Activated naive CD4-positive, alpha-beta T cell treated with Interleukin-2 at 50 U/mL for 16 hours (primary cell): ENCODE data around the gene ARL16.

ENCODE experiments used
- DNase-seq: peaks from one replicate; pipeline ENCODE4 v3.0.0-alpha.2; 2020

Gene ARL16

GRCh38 chr17:81712468-81713003 lies 28.9 kb upstream of the ARL16 start:
- peak; percentile 25 for DNase-seq

- DNase-seq = peak; percentile 85
These were observed 28.3 kb upstream of the ARL16 start, which contains the start of gene SLC25A10 for GRCh38 chr17:81711814-81712467. Gene SLC25A10 (plus strand): TSS chr17:81712284. CDS start chr17:81712427, 143 bp downstream.

GRCh38 chr17:81710514-81711308 lies 27.1 kb upstream of the ARL16 start:
- no peak for DNase-seq

- DNase-seq = no peak
These were observed 25.2 kb upstream of the ARL16 start for GRCh38 chr17:81708739-81709185.

- no peak for DNase-seq
These were observed 24.4 kb upstream of the ARL16 start for GRCh38 chr17:81707725-81708646.

- no peak for DNase-seq
These were observed 23.4 kb upstream of the ARL16 start for GRCh38 chr17:81706757-81707624.

GRCh38 chr17:81706232-81706611 lies 22.6 kb upstream of the ARL16 start:
- no peak for DNase-seq

- no peak for DNase-seq
These were observed 22.1 kb upstream of the ARL16 start for GRCh38 chr17:81705518-81706231.

GRCh38 chr17:81703747-81704654 lies 20.4 kb upstream of the ARL16 start:
- peak; percentile 38 for DNase-seq

- peak; percentile 90 for DNase-seq
These were observed 19.5 kb upstream of the ARL16 start, which contains the start of gene MRPL12 for GRCh38 chr17:81702934-81703746. Gene MRPL12 (plus strand): TSS chr17:81703367. CDS start chr17:81703502, 135 bp downstream.

GRCh38 chr17:81701288-81702071 lies 17.9 kb upstream of the ARL16 start:
- no peak for DNase-seq

- no peak for DNase-seq
These were observed 17.0 kb upstream of the ARL16 start for GRCh38 chr17:81700353-81701287.

- DNase-seq = no peak
These were observed 13.9 kb upstream of the ARL16 start for GRCh38 chr17:81697261-81698044.

- DNase-seq = no peak
These were observed 12.8 kb upstream of the ARL16 start for GRCh38 chr17:81696218-81696941.

- DNase-seq = no peak
These were observed 12.2 kb upstream of the ARL16 start for GRCh38 chr17:81695801-81696200.
